Activated effector memory CD4-positive, alpha-beta T cell treated with anti-CD3 and anti-CD28 coated beads, Interleukin-2, amount 50 U/mL, for 16 hours (primary cell): ENCODE measurements around the gene CCN2.
"Not testable (repeated sequence)": the region's sequence is repeated elsewhere in the genome, so short reads cannot be mapped to it uniquely, and the experiment has no call there.

Experiments used
- DNase-seq: peaks from one replicate; pipeline ENCODE4 v3.0.0-alpha.2; 2020

The CCN2 gene

GRCh38 chr6:131908787-131909186 is 42.4 kb downstream of the CCN2 start:
- DNase-seq: not testable (repeated sequence)

GRCh38 chr6:131903734-131904133 is 47.4 kb downstream of the CCN2 start:
- not testable (repeated sequence) for DNase-seq

- DNase-seq: not testable (repeated sequence)
Measured at GRCh38 chr6:131901326-131901873, 49.8 kb downstream of the CCN2 start.

GRCh38 chr6:131900231-131900630 is 50.9 kb downstream of the CCN2 start:
- DNase-seq: no peak

- no peak for DNase-seq
Measured at GRCh38 chr6:131898718-131899117, 52.5 kb downstream of the CCN2 start.
